IMR-90 (cell line): ENCODE measurements around the gene AGFG1. TPM values are rescaled to one million over a fixed set of nuclear protein-coding genes. Genes with fewer than 3 reads are reported as not detected.
A peak's percentile ranks its signal among the peaks of the same experiment; 100 is the strongest.

ENCODE experiments used
- ATAC-seq: fragments of 200-7000 bp; cut with Tn5 transposase; 2 replicates; pipeline ENCODE4 v1.9.1; 2020; ENCODE audit warnings: low read depth, mild to moderate bottlenecking, moderate library complexity
- BruUV-seq: library from RNA; stranded (reverse); fragments of 400-500 nt; replicated peaks from 2 replicates; lab custom pipeline; 2021; lab: Mats Ljungman, UMichigan
- CTCF ChIA-PET: fragments of 300-600 bp; formaldehyde crosslinking; extraction: SDS; loops from one replicate; lab custom pipeline; 2021; ENCODE audit warnings: antibody characterized with exemption; lab: Yijun Ruan, JAX
- POLR2A ChIA-PET: fragments of 300-600 bp; sonication (Branson Sonifier 250); formaldehyde crosslinking; loops from one replicate; lab custom pipeline; 2022; ENCODE audit warnings: antibody characterized with exemption; ENCODE audit not compliant: unreplicated experiment; lab: Charles Lee
- DNase-seq: peaks from one replicate; pipeline ENCODE4 v3.0.0; 2013
- H2AFZ ChIP-seq: replicated peaks from 2 replicates; pipeline ENCODE3; 2013; ENCODE audit warnings: low read length, mild to moderate bottlenecking; ENCODE audit not compliant: poor library complexity
- H2AK5ac ChIP-seq: 2 replicates; pipeline ENCODE4 v1.6.1; 2013; ENCODE audit warnings: low read depth, low read length, inconsistent platforms
- H2AK9ac ChIP-seq: replicated peaks from 2 replicates; pipeline ENCODE3; 2013; ENCODE audit warnings: mild to moderate bottlenecking, low read depth, low read length, moderate library complexity; ENCODE audit not compliant: poor library complexity
- H2BK120ac ChIP-seq: 2 replicates; pipeline ENCODE4 v1.6.1; 2013; ENCODE audit warnings: low read depth, low read length, inconsistent platforms
- H2BK15ac ChIP-seq: 3 replicates; pipeline ENCODE4 v1.6.1; 2013; ENCODE audit warnings: low read depth, low read length, inconsistent platforms
- H2BK20ac ChIP-seq: 2 replicates; pipeline ENCODE4 v1.6.1; 2013; ENCODE audit warnings: low read depth, mild to moderate bottlenecking, inconsistent platforms, low read length, moderate library complexity
- H2BK5ac ChIP-seq: 2 replicates; pipeline ENCODE4 v1.6.1; 2013; ENCODE audit warnings: mild to moderate bottlenecking, low read depth, low read length, inconsistent platforms; ENCODE audit not compliant: poor library complexity, severe bottlenecking
- H3K14ac ChIP-seq: replicated peaks from 2 replicates; pipeline ENCODE4 v1.6.1; 2013; ENCODE audit warnings: low read depth, low read length, inconsistent platforms
- H3K18ac ChIP-seq: 2 replicates; pipeline ENCODE4 v1.6.1; 2013; ENCODE audit warnings: low read depth, low read length, control low read depth
- H3K23ac ChIP-seq: 2 replicates; pipeline ENCODE4 v1.6.1; 2013; ENCODE audit warnings: low read depth, low read length, inconsistent platforms
- H3K27ac ChIP-seq: 2 replicates; pipeline ENCODE4 v1.5.1; 2013; ENCODE audit warnings: mild to moderate bottlenecking, control low read depth, low read length; ENCODE audit not compliant: insufficient read depth
- H3K27me3 ChIP-seq: 2 replicates; pipeline ENCODE4 v1.6.1; 2013; ENCODE audit warnings: low read length; ENCODE audit not compliant: control insufficient read depth, insufficient read depth
- H3K36me3 ChIP-seq: 2 replicates; pipeline ENCODE4 v1.6.1; 2013; ENCODE audit warnings: low read length, mixed read lengths; ENCODE audit not compliant: control insufficient read depth, insufficient read depth
- H3K4ac ChIP-seq: 2 replicates; pipeline ENCODE4 v1.6.1; 2013; ENCODE audit warnings: low read depth, low read length, inconsistent platforms
- H3K4me1 ChIP-seq: 2 replicates; pipeline ENCODE4 v1.6.1; 2013; ENCODE audit warnings: low read length, mixed read lengths; ENCODE audit not compliant: control insufficient read depth, insufficient read depth
- H3K4me2 ChIP-seq: 2 replicates; pipeline ENCODE4 v1.6.1; 2013; ENCODE audit warnings: low read depth, mild to moderate bottlenecking, control low read depth, low read length, moderate library complexity
- H3K4me3 ChIP-seq: 2 replicates; pipeline ENCODE4 v1.5.1; 2013; ENCODE audit warnings: low read depth, mild to moderate bottlenecking, control low read depth, low read length, moderate library complexity; ENCODE audit not compliant: insufficient read depth
- H3K56ac ChIP-seq: 2 replicates; pipeline ENCODE4 v1.6.1; 2013; ENCODE audit warnings: low read length, inconsistent platforms; ENCODE audit not compliant: insufficient read depth; ENCODE audit errors: extremely low read depth
- H3K79me1 ChIP-seq, 2 experiments: 2 replicates each; pipeline ENCODE4 v1.6.1; 2013; ENCODE audit warnings: low read length in 2 of 2, inconsistent platforms in 1 of 2, low read depth in 1 of 2
- H3K9ac ChIP-seq: 2 replicates; pipeline ENCODE4 v1.6.1; 2013; ENCODE audit warnings: low read depth, low read length, control low read depth
- H3K9me1 ChIP-seq: 2 replicates; pipeline ENCODE4 v1.6.1; 2013; ENCODE audit warnings: low read length, inconsistent platforms; ENCODE audit not compliant: insufficient read depth
- H3K9me3 ChIP-seq: 2 replicates; pipeline ENCODE4 v1.6.1; 2013; ENCODE audit warnings: low read length; ENCODE audit not compliant: control insufficient read depth, insufficient read depth
- H4K20me1 ChIP-seq: 2 replicates; pipeline ENCODE4 v1.6.1; 2013; ENCODE audit warnings: low read length, inconsistent platforms; ENCODE audit not compliant: insufficient read depth
- H4K5ac ChIP-seq: 2 replicates; pipeline ENCODE4 v1.6.1; 2013; ENCODE audit warnings: mild to moderate bottlenecking, low read depth, low read length, control low read depth
- H4K8ac ChIP-seq, 2 experiments: 2 replicates each; pipeline ENCODE4 v1.6.1; 2013; ENCODE audit warnings: low read depth in 2 of 2, low read length in 2 of 2, control low read depth in 1 of 2, inconsistent platforms in 1 of 2
- H4K91ac ChIP-seq: 2 replicates; pipeline ENCODE4 v1.6.1; 2013; ENCODE audit warnings: low read depth, low read length, inconsistent platforms; ENCODE audit not compliant: insufficient read depth
- CHD1 ChIP-seq: IDR thresholded peaks from 2 replicates; pipeline ENCODE4 v1.6.1; 2012; ENCODE audit warnings: low read depth, low read length, improper control_type of control experiment
- CTCF ChIP-seq: conservative IDR thresholded peaks from 2 replicates; pipeline ENCODE4 v1.5.1; 2012; ENCODE audit warnings: mild to moderate bottlenecking, low read depth, low read length, improper control_type of control experiment
- ELK1 ChIP-seq: fragments of 150-350 bp; IDR thresholded peaks from 2 replicates; pipeline ENCODE4 v1.6.1; 2016; ENCODE audit warnings: low read depth, mild to moderate bottlenecking, low read length, moderate library complexity, borderline replicate concordance
- FOS ChIP-seq: fragments of 150-350 bp; IDR thresholded peaks from 2 replicates; pipeline ENCODE4 v1.6.1; 2016; ENCODE audit warnings: low read depth, low read length
- MXI1 ChIP-seq: IDR thresholded peaks from 2 replicates; pipeline ENCODE4 v1.6.1; 2012; ENCODE audit warnings: low read depth, mild to moderate bottlenecking, low read length, moderate library complexity, borderline replicate concordance
- NFE2L2 ChIP-seq: fragments of 150-350 bp; IDR thresholded peaks from 2 replicates; pipeline ENCODE4 v1.6.1; 2016; ENCODE audit warnings: low read depth, mild to moderate bottlenecking, low read length
- SMC3 ChIP-seq: fragments of 150-350 bp; IDR thresholded peaks from 2 replicates; pipeline ENCODE4 v1.6.1; 2016; ENCODE audit warnings: low read depth, mild to moderate bottlenecking, antibody characterized with exemption, low read length, moderate library complexity
- USF2 ChIP-seq: fragments of 150-350 bp; IDR thresholded peaks from 2 replicates; pipeline ENCODE4 v1.6.1; 2017; ENCODE audit warnings: mild to moderate bottlenecking, antibody characterized with exemption, low read length, low read depth
- dilution Hi-C: fragments of 300-500 bp; cut with HindIII; formaldehyde crosslinking; loops from one replicate; pipeline ENCODE4 v1.14.3; 2018; ENCODE audit warnings: low sequenced_read_pairs; ENCODE audit not compliant: unreplicated experiment
- in situ Hi-C: fragments of 300-500 bp; cut with MboI; formaldehyde crosslinking; loops from 3 replicates; pipeline ENCODE4 v1.14.3; 2019; ENCODE audit warnings: low sequenced_read_pairs, inconsistent platforms, mixed read lengths
- intact Hi-C: fragments of 100-400 bp; cut with micrococcal nuclease; formaldehyde crosslinking; loops from 2 replicates; pipeline ENCODE4 v1.10.0; 2022
- polyA plus RNA-seq, 3 experiments: library from polyadenylated mRNA; depleted of rRNA; stranded (reverse); fragments of >200 nt; gene quantifications; 2 replicates each; pipeline ENCODE4 v1.2.3, GENCODE V29; 2012; ENCODE audit warnings: low replicate concordance in 1 of 3
- total RNA-seq: library from RNA; depleted of rRNA; stranded (reverse); fragments of >200 nt; gene quantifications from 2 replicates; pipeline ENCODE4 v1.2.3, GENCODE V29; 2012

The AGFG1 gene
- total and polyA plus RNA-seq, 2 of the 4 experiments (the other 2 are of a cell fraction) = 58.4 to 126 TPM

- Histone ChIP-seq H3K4me1 (no peaks in the 10 kb centered on the region), H3K4me2 (no peak overlapping the region), H3K23ac (no peak overlapping the region), H2BK5ac (no peak overlapping the region), H2BK120ac (no peak overlapping the region), H4K5ac (no peak overlapping the region), H3K27me3 (peaks cover 2% of the 10 kb centered on the region), H3K9ac (no peak overlapping the region), H3K18ac (no peak overlapping the region), H3K4me3 (no peak overlapping the region), H3K56ac (no peak overlapping the region), H4K8ac (no peak overlapping the region), H2BK20ac (no peak overlapping the region), H3K27ac (no peak overlapping the region), H3K9me1 (0 out of 2 replicates have a peak, but pooled peaks cover 2% of the 10 kb centered on the region), H3K4ac (no peak overlapping the region), H3K9me3 (no peaks in the 10 kb centered on the region), H2AFZ (no peak overlapping the region), H3K14ac (no peak overlapping the region), H3K79me1 (no peaks in the 10 kb centered on the region), H3K36me3 (no peaks in the 10 kb centered on the region), H4K20me1 (no peaks in the 10 kb centered on the region), H2AK5ac (no peak overlapping the region), H4K91ac (no peak overlapping the region), H2BK15ac (no peak overlapping the region), H2AK9ac (no peak overlapping the region)
- BruUV-seq = no TSS peak
- intact Hi-C loops = no loop called here
- TF ChIP-seq MXI1 (no peak), ELK1 (no peak), CTCF (no peak), FOS (no peak), USF2 (no peak), SMC3 (no peak), NFE2L2 (no peak), CHD1 (no peak)
- POLR2A ChIA-PET = no interaction called here
- in situ Hi-C loops = no loop called here
- no peak for ATAC-seq
- CTCF ChIA-PET = no interaction called here
- dilution Hi-C loops = no loop called here
- DNase-seq = peak; percentile 7
Measured at GRCh38 chr2:227576110-227576509, 104.2 kb downstream of the AGFG1 start.
